ENCODE measurements around the gene OPN1LW. TPM values are rescaled to one million over a fixed set of nuclear protein-coding genes. Genes with fewer than 3 reads are reported as not detected.

OPN1LW gene
- total RNA-seq, 1 experiment from 2014 or later = not detected

- Histone ChIP-seq H4K20me1 (ENCODE audit: insufficient read depth) (no peaks in the 10 kb centered on the region), H3K4me3 (replicated peaks in 1 of 2; ENCODE audit: low read depth in 1 of 2, low read length in 2 of 2) (no peak overlapping the region), H3K4me1 (ENCODE audit: control insufficient read depth in 1 of 2, insufficient read depth in 2 of 2, low read length in 2 of 2) (peaks cover 7 to 15% of the 10 kb centered on the region in 2 experiments; a peak in 2 of 4 replicates), H3K9ac (ENCODE audit: low read length) (no peak overlapping the region), H3K27ac (ENCODE audit: low read depth, low read length) (no peak overlapping the region), H3K27me3 (ENCODE audit: insufficient read depth, low read length) (no peaks in the 10 kb centered on the region), H3K79me2 (ENCODE audit: insufficient read depth, low read length) (no peaks in the 10 kb centered on the region), H3K4me2 (ENCODE audit: low read length) (no peak overlapping the region), H3K9me3 (ENCODE audit: control insufficient read depth in 1 of 2, insufficient read depth in 1 of 2, low read depth in 1 of 2, low read length in 2 of 2) (no peaks in the 10 kb centered on the region), H3K9me2 (ENCODE audit: insufficient read depth) (no peaks in the 10 kb centered on the region), H3K36me3 (ENCODE audit: control insufficient read depth in 1 of 2, insufficient read depth in 2 of 2, low read length in 2 of 2) (no peaks in the 10 kb centered on the region), H2AFZ (ENCODE audit: low read depth, low read length, poor library complexity, severe bottlenecking) (no peak overlapping the region)
- no peak for ATAC-seq
- intact Hi-C loops (cut with micrococcal nuclease) = no loop called here
- POLR2A ChIA-PET = no interaction called here
- RAD21 ChIA-PET (ENCODE audit: low non-redundant PET in 1 of 2, low total read pairs in 2 of 2, uncharacterized antibody in 2 of 2, unreplicated experiment in 2 of 2) = no interaction called here
- no peak for DNase-seq (ENCODE audit: low read depth, low spot score)
- BruUV-seq (replicated peaks) = no TSS peak
- no peak for TF ChIP-seq JUND (IDR thresholded peaks at IDR 0.05)
- TF ChIP-seq ZFX (IDR thresholded peaks at IDR 0.05) = no peak
- no peak for TF ChIP-seq ZBTB33 (IDR thresholded peaks at IDR 0.05; ENCODE audit: extremely low read depth, insufficient replicate concordance, low read length)
- no peak for TF ChIP-seq POLR2AphosphoS5 (IDR thresholded peaks at IDR 0.05; ENCODE audit: low read depth, low read length)
- no peak for TF ChIP-seq ZNF274 (IDR thresholded peaks at IDR 0.05; ENCODE audit: low read depth, low read length)
- no peak for TF ChIP-seq RAD21 (IDR thresholded peaks at IDR 0.05; ENCODE audit: low read depth)
- TF ChIP-seq CBX3 (IDR thresholded peaks at IDR 0.05; ENCODE audit: low read depth) = no peak
- CTCF ChIA-PET = no interaction called here
These were observed 22.8 kb upstream of the OPN1LW start for GRCh38 chrX:154121207-154121606.

- no peaks in the 10 kb centered on the region for H3K27me3 ChIP-seq (ENCODE audit: insufficient read depth, low read length)
- no peak overlapping the region for H3K4me3 ChIP-seq (replicated peaks in 1 of 2; ENCODE audit: low read depth in 1 of 2, low read length in 2 of 2)
- no peak overlapping the region for H3K9ac ChIP-seq (ENCODE audit: low read length)
- intact Hi-C loops (cut with micrococcal nuclease) = no loop called here
- DNase-seq (ENCODE audit: low read depth, low spot score) = no peak
- no peaks in the 10 kb centered on the region for H3K36me3 ChIP-seq (ENCODE audit: control insufficient read depth in 1 of 2, insufficient read depth in 2 of 2, low read length in 2 of 2)
- no peaks in the 10 kb centered on the region for H4K20me1 ChIP-seq (ENCODE audit: insufficient read depth)
- no peak overlapping the region for H3K27ac ChIP-seq (ENCODE audit: low read depth, low read length)
- no peak for TF ChIP-seq ZBTB33 (IDR thresholded peaks at IDR 0.05; ENCODE audit: extremely low read depth, insufficient replicate concordance, low read length)
- no peak for TF ChIP-seq POLR2AphosphoS5 (IDR thresholded peaks at IDR 0.05; ENCODE audit: low read depth, low read length)
- TF ChIP-seq ZNF274 (IDR thresholded peaks at IDR 0.05; ENCODE audit: low read depth, low read length) = no peak
- no peak for TF ChIP-seq YY1 (IDR thresholded peaks at IDR 0.05; ENCODE audit: extremely low read depth, insufficient replicate concordance, low read depth, low read length)
- no peak for TF ChIP-seq JUND (IDR thresholded peaks at IDR 0.05)
- no peak for TF ChIP-seq POLR2A (IDR thresholded peaks at IDR 0.05; ENCODE audit: borderline replicate concordance, extremely low read depth, insufficient read depth, insufficient read length)
- no peak for TF ChIP-seq CTCF (IDR thresholded peaks at IDR 0.05 in 2 of 3, conservative IDR thresholded peaks at IDR 0.05 in 1 of 3; ENCODE audit: borderline replicate concordance in 1 of 3, insufficient read depth in 1 of 3, low read depth in 2 of 3, low read length in 2 of 3)
- ChIA-PET RAD21 (ENCODE audit: low non-redundant PET in 1 of 2, low total read pairs in 2 of 2, uncharacterized antibody in 2 of 2, unreplicated experiment in 2 of 2) (interaction anchor here in 1 of 2 experiments (0.7 kb wide), 1 partner anchor 358 kb away, joined by 3 read pairs; no protein-coding TSS in a partner anchor), POLR2A (no interaction called here), CTCF (no interaction called here)
- H3K9me2 ChIP-seq (ENCODE audit: insufficient read depth) = no peaks in the 10 kb centered on the region
- H3K9me3 ChIP-seq (ENCODE audit: control insufficient read depth in 1 of 2, insufficient read depth in 1 of 2, low read depth in 1 of 2, low read length in 2 of 2) = no peaks in the 10 kb centered on the region
- BruUV-seq (replicated peaks) = no TSS peak
- no peak for ATAC-seq
- no peak overlapping the region for H3K4me2 ChIP-seq (ENCODE audit: low read length)
- peaks cover 7 to 15% of the 10 kb centered on the region in 2 experiments; a peak in 2 of 4 replicates for H3K4me1 ChIP-seq (ENCODE audit: control insufficient read depth in 1 of 2, insufficient read depth in 2 of 2, low read length in 2 of 2)
- no peak overlapping the region for H2AFZ ChIP-seq (ENCODE audit: low read depth, low read length, poor library complexity, severe bottlenecking)
- H3K79me2 ChIP-seq (ENCODE audit: insufficient read depth, low read length) = no peaks in the 10 kb centered on the region
These were observed 22.1 kb upstream of the OPN1LW start for GRCh38 chrX:154121961-154122360.
